Mucosa of descending colon (tissue), 3 donors: ENCODE results near the gene NBAS. TPM values are rescaled to one million over a fixed set of nuclear protein-coding genes. Genes with fewer than 3 reads are reported as not detected.

Source experiments
- ATAC-seq: fragments of 200-7000 bp; cut with Tn5 transposase; one replicate; pipeline ENCODE4 v1.9.1; 2020; ENCODE audit warnings: mild to moderate bottlenecking, moderate library complexity
- DNase-seq, 3 donors: peaks; one replicate each; pipeline ENCODE4 v3.0.0-alpha.2; 2020
- H3K36me3 ChIP-seq: fragments of 200-600 bp; one replicate; pipeline ENCODE4 v1.8.0; 2021; ENCODE audit warnings: low read depth, mild to moderate bottlenecking
- H3K4me1 ChIP-seq: fragments of 200-600 bp; one replicate; pipeline ENCODE4 v1.8.0; 2021; ENCODE audit warnings: low read depth, mild to moderate bottlenecking
- H3K4me3 ChIP-seq: fragments of 200-600 bp; one replicate; pipeline ENCODE4 v1.8.0; 2021; ENCODE audit warnings: mild to moderate bottlenecking
- H3K9me3 ChIP-seq: fragments of 200-600 bp; one replicate; pipeline ENCODE4 v1.8.0; 2021; ENCODE audit warnings: mild to moderate bottlenecking
- intact Hi-C, 2 donors: fragments of 100-400 bp; cut with DNase I in 1 of 2; cut with micrococcal nuclease in 1 of 2; formaldehyde crosslinking; loops; one replicate each; pipeline versions ENCODE4 v1.11.0 to v1.11.1; 2022; cut with DNase I, micrococcal nuclease
- total RNA-seq, 3 donors: library from RNA; stranded (reverse); fragmentation: NEBNext Ultra II Directional in 2 of 3; extraction: Animal tissue kit (Norgen Biotek cat#: 25700) in 2 of 3; gene quantifications; one replicate each; pipeline versions ENCODE4 v1.2.1 to v1.2.4, GENCODE V29; 2021 to 2023
- TF ChIP-seq, protein P1 (sequence below): fragments of 200-600 bp; IDR thresholded peaks from one replicate; pipeline ENCODE4 v1.8.0; 2022; ENCODE audit warnings: antibody characterized with exemption, mild to moderate bottlenecking
- donor health status: DM: no; HTN: no; CAD: no; lungs with moderate emphysema.
- donor health status: DM: no; HTN: no; CAD: no.
- donor health status: DM: no; HTN: yes; CAD: no.

NBAS gene
- total RNA-seq, 3 donors from 2014 or later: 25.8 to 50.2 (median 32.8) TPM

- intact Hi-C loops: no loop called here
- TF ChIP-seq, protein P1, sequence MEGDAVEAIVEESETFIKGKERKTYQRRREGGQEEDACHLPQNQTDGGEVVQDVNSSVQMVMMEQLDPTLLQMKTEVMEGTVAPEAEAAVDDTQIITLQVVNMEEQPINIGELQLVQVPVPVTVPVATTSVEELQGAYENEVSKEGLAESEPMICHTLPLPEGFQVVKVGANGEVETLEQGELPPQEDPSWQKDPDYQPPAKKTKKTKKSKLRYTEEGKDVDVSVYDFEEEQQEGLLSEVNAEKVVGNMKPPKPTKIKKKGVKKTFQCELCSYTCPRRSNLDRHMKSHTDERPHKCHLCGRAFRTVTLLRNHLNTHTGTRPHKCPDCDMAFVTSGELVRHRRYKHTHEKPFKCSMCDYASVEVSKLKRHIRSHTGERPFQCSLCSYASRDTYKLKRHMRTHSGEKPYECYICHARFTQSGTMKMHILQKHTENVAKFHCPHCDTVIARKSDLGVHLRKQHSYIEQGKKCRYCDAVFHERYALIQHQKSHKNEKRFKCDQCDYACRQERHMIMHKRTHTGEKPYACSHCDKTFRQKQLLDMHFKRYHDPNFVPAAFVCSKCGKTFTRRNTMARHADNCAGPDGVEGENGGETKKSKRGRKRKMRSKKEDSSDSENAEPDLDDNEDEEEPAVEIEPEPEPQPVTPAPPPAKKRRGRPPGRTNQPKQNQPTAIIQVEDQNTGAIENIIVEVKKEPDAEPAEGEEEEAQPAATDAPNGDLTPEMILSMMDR: no peak
- H3K9me3 ChIP-seq: no peaks in the 10 kb centered on the region
- no peak overlapping the region for H3K4me3 ChIP-seq
- DNase-seq (no peak), ATAC-seq (no peak)
- H3K4me1 ChIP-seq: no peaks in the 10 kb centered on the region
- H3K36me3 ChIP-seq: no peaks in the 10 kb centered on the region
Observed at GRCh38 chr2:15136639-15137038, 424.5 kb downstream of the NBAS start.

- no peak for ATAC-seq
- no peak overlapping the region for H3K4me3 ChIP-seq
- TF ChIP-seq, protein P1: no peak
- intact Hi-C loops: no loop called here
- H3K9me3 ChIP-seq: no peaks in the 10 kb centered on the region
- no peaks in the 10 kb centered on the region for H3K4me1 ChIP-seq
- DNase-seq: no peak
- H3K36me3 ChIP-seq: no peaks in the 10 kb centered on the region
Observed at GRCh38 chr2:15134957-15135356, 426.2 kb downstream of the NBAS start.

GRCh38 chr2:15133461-15133860, 427.7 kb downstream of the NBAS start:
- Histone ChIP-seq H3K4me3 (no peak overlapping the region), H3K4me1 (no peaks in the 10 kb centered on the region), H3K9me3 (no peaks in the 10 kb centered on the region), H3K36me3 (no peaks in the 10 kb centered on the region)
- DNase-seq (no peak), ATAC-seq (no peak)
- intact Hi-C loops: no loop called here
- TF ChIP-seq, protein P1: no peak

DNA sequence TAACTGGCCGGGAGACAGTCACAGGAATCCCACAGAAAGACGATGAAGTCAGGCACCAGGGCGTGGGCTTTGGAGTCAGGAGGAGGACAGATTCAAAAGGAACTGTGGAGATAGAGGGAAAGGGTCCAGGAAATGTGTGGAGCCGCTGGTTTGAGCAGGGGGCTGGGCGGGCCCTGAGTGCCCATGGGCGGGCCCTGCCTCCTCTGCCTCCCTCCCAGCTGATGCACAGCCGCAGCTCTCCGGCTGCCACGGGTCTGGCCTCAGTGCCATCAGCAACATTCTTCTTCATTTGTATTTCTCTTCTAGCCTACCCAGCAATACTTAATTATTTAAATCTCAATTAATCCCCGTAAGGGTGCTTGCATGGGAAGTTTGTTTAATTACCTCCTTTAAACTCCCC, 432.3 kb downstream of the NBAS start:
- H3K36me3 ChIP-seq: no peaks in the 10 kb centered on the region
- no peaks in the 10 kb centered on the region for H3K4me1 ChIP-seq
- TF ChIP-seq, protein P1: no peak
- DNase-seq: no peak
- H3K4me3 ChIP-seq: no peak overlapping the region
- intact Hi-C loops: no loop called here
- no peaks in the 10 kb centered on the region for H3K9me3 ChIP-seq
- no peak for ATAC-seq

DNA sequence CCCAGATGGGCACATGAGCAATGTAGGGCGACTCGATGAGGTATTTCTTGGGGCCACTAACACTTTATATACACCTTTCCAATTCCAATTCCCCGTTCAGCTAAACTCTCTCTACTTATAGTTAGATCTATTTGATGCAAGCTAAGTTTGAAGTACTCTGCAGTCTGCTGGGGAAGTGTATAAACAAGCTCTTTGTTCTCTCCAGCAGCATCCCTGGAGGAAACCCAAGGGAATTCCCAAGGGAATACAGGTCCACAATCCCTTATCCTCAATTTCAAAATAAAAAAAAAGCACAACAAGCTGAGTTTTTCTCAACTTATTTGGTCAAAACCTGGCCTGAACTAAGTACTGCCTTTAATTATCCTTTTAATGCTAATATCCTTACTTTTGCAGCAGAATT, 433.3 kb downstream of the NBAS start:
- no peak overlapping the region for H3K4me3 ChIP-seq
- TF ChIP-seq, protein P1: no peak
- intact Hi-C loops: no loop called here

GRCh38 chr2:15127301-15127700, 433.8 kb downstream of the NBAS start:
- TF ChIP-seq, protein P1: no peak
- DNase-seq (no peak), ATAC-seq (no peak)
- Histone ChIP-seq H3K4me3 (no peak overlapping the region), H3K4me1 (no peaks in the 10 kb centered on the region), H3K36me3 (no peaks in the 10 kb centered on the region), H3K9me3 (no peaks in the 10 kb centered on the region)
- intact Hi-C loops: no loop called here

More for the DNA sequence above, 433.3 kb downstream of the NBAS start:
- H3K9me3 ChIP-seq: no peaks in the 10 kb centered on the region
- H3K4me1 ChIP-seq: no peaks in the 10 kb centered on the region
- no peaks in the 10 kb centered on the region for H3K36me3 ChIP-seq
- ATAC-seq (no peak), DNase-seq (no peak)
